Activated naive CD4-positive, alpha-beta T cell treated with anti-CD3 and anti-CD28 coated beads, Interleukin-2, amount 50 U/mL, for 16 hours (primary cell): ENCODE results near the gene EFS.

Experiments
- DNase-seq: peaks from one replicate; pipeline ENCODE4 v3.0.0-alpha.2; 2020

EFS gene

DNA sequence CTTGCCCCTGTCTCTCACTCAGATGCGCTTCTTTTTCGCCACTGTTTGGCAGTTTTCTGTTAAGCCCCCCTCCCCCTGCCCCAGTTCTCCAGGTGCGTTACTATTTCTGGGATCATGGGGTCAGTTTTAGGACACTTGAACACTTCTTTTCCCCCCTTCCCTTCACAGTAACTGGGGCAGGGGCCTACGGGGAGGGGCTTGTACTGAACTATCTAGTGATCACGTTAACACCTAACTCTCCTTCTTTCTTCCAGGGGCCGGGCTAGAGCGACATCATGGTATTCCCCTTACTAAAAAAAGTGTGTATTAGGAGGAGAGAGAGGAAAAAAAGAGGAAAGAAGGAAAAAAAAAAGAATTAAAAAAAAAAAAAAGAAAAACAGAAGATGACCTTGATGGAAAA lies 40.0 kb downstream of the EFS start:
- DNase-seq = no peak

DNA sequence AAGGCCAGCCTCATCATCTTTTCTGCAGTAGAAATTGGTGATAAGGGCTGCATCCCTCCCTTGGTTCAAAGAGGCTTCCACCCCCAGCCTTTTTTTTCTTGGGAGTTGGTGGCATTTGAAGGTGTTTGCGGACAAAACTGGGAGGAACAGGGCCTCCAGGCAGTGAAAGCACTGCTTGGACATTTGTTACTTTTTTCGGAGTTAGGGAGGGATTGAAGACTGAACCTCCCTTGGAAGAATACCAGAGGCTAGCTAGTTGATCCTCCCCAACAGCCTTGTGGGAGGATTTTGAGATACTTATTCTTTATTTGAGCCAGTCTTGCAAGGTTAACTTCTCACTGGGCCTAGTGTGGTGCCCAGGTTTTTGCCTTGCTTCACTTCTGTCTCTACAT lies 40.5 kb downstream of the EFS start:
- DNase-seq = no peak

DNA sequence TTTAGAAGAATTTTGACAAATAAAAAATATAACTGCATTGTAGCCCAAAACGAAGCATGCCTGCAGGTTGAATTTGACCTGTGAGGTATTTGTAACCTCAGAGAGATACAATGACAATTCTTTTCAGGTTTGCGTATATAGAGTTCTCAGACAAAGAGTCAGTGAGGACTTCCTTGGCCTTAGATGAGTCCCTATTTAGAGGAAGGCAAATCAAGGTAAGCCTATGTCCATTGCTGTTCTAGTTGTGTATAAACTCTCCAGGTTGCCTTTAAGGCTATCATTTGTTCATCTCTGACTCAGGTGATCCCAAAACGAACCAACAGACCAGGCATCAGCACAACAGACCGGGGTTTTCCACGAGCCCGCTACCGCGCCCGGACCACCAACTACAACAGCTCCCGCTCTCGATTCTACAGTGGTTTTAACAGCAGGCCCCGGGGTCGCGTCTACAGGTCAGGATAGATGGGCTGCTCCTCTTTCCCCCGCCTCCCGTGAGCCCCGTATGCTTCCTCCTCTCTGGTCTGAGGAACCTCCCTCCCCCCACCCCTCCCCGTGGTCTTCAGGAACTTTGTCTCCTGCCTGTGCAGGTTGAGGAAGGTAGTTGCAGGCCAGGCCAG lies 41.0 kb downstream of the EFS start:
- no peak for DNase-seq

DNA sequence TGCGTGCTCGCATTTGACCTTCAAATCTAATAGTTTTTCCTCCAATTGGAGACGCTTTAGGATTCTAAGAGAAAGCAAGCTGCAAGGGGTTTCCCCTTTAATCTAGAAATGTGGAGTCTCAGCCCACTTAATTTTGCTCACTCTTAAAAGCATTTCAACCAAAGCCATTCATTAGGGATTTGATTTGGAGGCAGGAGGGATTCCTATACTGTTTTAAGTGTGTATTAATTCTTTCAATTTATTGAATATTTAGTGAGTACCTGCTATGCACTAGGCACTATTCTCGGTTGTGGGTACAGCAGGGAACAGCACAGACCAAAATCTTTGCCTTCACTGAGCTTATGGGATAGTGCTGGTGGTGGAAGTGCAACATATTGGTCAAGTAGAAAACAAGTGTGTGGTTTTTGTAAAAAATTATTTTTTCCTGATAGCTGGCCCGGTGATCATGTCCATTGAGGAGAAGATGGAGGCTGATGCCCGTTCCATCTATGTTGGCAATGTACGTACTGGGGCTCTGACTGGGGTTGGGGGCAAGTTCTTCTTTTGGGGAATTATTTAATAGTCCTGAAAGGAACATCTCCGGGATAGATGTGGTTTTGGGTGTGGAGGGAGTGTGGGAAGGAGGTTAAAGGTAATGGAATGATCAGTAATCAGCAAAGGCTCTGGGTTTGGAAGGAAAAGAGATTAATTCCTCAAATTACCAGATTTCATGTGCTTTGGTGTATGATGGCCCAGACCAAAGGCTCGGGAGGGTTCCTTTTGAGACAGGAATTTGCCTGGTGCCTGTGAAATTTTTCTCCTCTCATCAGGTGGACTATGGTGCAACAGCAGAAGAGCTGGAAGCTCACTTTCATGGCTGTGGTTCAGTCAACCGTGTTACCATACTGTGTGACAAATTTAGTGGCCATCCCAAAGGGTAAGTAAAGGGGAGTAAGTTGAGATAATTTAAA lies 42.1 kb downstream of the EFS start:
- no peak for DNase-seq

DNA sequence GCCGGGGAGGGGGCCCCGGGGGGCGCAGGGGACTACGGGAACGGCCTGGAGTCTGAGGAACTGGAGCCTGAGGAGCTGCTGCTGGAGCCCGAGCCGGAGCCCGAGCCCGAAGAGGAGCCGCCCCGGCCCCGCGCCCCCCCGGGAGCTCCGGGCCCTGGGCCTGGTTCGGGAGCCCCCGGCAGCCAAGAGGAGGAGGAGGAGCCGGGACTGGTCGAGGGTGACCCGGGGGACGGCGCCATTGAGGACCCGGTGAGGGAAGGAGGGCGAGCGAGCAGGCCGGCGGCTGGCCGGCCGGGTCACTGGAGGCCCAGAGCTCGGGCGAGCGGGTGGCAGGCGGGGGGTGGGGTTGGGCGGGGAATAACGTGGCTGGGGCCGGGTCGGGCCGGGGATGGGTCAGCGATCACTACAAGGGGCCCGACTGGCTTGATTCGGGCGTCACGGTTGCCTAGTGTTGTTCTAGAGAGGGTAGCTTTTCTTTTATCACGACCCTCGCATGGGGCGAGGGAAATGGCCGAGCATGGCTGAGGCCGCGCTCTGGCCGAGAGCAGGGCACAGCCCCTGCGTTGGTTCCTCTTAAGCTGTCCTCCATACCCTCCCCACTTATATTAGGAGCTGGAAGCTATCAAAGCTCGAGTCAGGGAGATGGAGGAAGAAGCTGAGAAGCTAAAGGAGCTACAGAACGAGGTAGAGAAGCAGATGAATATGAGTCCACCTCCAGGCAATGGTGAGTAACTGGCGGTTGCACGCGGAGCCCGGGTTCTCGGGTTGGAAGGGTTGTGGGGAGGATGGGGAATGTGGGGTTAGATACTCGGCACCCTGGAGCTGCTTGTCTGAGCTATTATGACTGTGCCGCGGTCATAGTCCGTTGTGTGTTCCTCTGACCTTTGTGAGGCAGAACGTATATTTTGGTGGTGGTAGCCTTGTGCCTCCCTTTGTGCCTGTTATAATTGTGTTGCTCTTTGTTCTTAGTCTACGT lies 43.1 kb downstream of the EFS start:
- DNase-seq = peak; percentile 64

DNA sequence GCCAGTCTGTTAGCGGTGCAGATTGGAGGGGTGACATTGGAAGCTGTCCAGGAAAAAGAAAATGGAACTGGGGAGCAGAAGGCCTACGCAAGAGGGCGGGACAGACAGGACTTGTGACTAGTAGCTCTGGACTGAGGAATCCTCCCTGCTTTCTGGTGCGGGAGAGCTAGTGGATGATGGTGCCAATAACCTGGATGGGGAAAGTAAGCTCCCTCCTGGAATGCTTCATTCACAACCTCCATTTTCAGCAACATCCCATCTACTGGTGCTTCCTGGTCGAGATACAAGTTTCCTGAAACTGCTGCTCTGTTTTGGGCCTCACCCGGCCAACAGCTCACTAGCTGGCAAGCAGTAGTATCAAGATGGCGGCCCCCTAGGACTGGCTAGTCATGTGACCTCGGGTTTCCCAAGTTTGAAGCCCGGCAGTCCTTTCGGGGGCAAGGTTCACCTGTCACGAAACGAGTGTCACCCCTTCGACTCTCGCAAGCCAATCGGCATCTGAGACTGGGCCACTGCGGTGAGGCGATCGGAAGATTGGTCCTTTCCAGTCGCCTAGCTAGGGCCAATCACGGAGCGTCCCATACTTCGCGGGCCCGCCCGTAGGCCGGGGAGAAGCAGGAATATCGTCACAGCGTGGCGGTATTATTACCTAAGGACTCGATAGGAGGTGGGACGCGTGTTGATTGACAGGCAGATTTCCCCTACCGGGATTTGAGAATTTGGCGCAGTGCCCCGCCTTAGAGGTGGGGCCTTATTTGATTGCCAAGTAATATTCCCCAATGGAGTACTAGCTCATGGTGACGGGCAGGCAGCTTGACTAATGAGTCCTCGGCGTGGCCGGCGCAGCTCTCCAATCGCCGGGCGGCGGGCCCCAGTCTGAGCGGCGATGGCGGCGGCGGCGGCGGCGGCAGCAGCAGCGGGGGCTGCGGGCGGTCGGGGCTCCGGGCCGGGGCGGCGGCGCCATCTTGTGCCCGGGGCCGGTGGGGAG lies 44.1 kb downstream of the EFS start, which contains the start of gene PABPN1:
Gene PABPN1, plus strand, starts transcription at position 874 of the 988 bp plus-strand sequence. Its CDS starts 13 bp downstream, at position 887.
- peak; percentile 96 for DNase-seq

DNA sequence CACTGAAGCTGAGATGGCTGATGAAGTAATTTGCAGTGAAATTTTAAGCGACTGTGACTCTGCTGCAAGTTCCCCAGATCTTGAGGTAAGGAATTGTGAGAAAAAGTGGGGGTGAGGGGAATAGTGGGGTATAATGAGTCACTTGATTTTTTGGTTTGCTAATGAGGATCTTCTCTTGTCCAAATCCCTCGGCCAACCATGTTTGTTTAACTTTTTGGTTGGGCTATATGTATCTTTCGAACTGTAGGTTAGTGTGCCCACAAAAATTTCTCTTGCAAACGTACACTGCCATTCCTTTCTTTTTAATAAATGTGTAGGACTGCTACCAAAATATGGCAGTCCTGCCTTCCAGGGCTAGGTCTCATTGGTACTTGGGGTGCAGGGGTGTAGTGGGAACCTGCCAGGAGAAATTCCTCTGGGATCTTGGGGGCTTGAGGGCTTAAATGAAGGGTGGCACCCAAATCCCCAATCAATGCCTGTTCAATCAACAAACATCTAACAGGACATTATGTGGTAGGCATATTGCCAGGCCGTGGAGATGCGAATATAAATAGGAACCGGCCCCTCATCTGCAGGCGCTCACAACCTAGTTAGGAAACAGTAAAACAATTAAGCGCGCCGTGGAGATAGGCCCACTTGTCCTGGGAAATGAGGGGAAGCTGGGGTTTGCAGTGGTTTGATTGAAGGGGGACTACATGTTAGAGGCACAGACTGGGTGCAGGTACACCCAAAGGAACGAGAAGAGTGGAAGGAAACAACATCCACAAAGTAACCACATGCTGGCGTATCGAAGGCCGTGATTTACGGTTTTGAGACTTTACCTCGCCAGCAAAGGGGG lies 45.0 kb downstream of the EFS start:
- no peak for DNase-seq

DNA sequence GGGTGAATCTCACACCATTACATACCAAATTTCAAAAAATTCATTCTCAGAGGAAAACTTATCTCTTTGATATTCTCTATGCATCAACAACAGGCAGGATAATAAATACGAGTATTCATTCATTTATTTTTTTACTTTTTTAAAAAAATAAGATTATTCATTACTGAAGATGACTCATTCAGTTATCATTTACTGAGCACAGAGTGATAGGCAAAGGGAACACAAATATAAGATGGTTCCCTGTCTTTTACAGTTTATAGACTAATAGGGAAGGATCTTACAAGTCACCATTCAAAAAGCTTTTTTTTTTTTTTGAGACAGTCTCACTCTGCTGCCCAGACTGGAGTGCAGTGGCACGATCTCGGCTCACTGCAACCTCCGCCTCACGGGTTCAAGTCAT lies 48.7 kb downstream of the EFS start:
- no peak for DNase-seq

DNA sequence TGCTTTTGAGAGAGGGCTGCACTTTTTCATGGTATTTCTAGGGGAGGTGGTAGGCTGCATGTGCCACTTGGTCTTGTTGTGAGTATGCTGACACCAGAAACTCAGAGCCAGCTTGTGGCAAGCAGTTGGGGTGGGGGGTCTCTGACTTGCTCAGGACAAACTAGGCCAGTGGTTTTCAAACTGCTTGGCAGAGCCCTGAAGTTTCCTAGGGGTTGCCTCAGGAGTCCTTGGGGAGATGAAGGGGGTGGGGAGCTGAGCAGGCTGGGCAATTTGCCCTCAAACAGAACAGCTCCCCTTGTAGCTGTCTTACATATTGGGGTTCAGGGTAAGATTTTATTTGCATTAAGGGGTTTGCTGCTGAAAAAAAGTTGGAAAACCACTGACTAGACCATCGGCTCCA lies 54.4 kb downstream of the EFS start:
- no peak for DNase-seq

DNA sequence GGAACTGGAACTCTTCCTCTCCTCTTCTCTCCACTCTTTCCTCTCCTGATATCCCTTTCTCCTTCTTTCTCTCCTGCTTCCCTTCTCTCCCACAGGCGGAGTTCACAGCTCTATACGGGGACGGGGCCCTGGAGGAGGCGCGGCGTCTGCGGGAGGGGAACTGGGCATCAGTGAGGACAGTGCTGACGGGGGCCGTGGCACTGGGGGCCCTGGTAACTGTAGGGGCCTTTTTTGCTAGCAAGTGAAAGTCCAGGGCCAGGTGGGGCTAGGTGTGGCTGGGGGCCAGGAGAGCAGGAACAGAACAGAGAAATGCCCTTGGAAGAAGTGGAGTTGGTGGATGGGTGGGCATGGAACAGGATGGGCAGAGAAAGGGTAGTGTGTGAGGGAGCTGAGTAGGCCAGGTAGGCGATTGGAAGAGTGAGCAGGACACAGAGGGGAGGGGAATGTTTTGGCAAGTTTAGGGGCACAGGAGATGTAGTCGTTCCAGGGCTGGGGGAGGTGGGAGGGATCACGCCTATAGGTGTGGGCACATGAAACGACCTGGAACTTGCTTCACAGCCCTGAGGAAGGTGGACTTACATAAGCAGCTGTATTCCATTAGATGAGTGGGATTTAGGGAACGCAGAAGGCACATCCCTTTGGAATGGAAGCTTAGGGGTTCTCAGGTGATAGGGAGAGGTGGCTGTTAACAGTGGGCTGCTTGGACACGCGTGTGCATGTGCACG lies 56.1 kb downstream of the EFS start:
- DNase-seq = no peak

DNA sequence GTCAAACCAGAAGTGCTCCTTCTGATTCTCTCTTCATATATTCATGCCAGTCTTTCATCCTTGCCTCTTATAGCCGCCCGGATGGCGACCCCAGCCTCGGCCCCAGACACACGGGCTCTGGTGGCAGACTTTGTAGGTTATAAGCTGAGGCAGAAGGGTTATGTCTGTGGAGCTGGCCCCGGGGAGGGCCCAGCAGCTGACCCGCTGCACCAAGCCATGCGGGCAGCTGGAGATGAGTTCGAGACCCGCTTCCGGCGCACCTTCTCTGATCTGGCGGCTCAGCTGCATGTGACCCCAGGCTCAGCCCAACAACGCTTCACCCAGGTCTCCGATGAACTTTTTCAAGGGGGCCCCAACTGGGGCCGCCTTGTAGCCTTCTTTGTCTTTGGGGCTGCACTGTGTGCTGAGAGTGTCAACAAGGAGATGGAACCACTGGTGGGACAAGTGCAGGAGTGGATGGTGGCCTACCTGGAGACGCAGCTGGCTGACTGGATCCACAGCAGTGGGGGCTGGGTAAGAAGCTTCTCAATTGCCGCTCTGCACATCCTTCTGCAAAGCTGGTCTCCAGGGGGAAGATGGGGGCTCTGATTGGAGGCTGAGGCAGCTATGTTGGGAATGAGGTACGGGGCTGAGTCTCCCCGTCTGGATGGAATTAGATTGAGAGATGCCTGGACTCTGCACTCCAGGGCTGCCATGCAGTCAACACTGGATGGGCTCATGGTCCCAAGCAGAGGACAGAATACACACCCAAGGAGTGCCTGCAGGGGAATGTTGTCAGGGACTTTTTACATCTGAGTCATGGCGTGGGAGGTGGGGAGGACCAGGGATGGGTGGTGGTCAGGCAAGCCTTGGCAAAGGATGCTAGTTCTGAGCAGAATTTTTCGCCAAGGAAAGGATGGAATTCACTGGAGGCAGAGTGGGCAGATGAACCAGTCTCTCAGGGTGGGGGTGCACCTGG lies 57.0 kb downstream of the EFS start:
- DNase-seq = no peak

DNA sequence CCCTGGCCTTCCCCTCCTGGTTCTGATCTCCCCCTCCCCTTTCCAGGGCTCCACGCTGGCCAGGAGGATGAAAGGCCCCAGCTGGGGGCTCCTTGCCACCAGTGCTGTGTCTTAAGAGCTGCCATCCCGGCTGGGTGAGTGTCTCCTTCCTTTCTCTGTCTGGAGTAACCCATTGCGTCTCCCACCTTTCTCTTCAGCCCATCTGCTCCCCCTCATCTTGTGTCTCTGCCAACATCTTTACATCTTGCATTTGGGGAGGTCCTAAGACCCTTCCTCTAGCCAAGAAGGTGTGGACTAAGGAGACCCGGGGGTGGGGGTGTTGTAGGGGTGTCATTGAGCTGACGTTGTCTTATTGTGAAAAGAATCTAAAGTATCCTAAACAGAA lies 57.8 kb downstream of the EFS start:
- no peak for DNase-seq

DNA sequence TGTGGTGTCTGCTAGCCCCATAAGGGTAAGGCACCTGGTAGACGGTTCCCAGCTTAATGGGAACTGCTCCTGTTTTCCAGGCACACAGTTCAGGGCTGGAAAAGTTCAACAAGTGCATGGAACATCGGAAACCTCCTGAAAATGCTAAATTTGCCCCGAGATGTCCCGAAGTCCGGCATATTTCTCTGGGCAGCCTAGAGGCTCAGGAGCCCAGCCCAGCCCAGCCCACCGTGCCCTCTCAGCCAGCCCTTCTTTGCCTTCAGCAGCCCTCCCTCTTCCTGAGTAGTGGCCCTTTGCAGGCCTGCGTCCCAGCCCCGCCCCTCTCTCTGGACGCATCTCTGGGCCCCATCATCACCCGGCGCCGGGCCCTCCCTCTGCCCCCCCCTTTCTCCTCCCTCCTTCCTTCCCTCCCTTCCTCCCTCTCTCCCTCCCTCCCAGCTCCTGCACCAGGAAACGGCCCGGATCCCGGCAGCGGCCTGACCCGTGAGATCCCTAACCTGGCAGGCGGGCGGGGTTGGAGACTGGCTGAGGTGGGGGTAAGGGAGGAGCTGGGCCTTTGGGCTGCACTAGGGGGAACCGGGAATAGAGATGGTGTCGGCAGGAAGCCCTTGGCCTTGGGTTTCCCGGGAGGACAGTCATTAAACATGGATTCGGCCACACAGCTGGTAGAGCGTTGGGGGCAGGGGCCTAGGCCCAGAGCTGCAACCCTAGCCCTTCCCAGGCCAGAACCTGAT lies 58.4 kb downstream of the EFS start, which contains the start of gene BCL2L2:
Gene BCL2L2, plus strand, starts transcription at position 422 of the 734 bp plus-strand sequence. CDS start 935 bp downstream, outside the sequence.
- DNase-seq = no peak
